HepG2 (cell line): ENCODE results near the gene SPAG9. TPM values are rescaled to one million over a fixed set of nuclear protein-coding genes. Genes with fewer than 3 reads are reported as not detected.
A peak's percentile ranks its signal among the peaks of the same experiment; 100 is the strongest.

Experiments used
- GFI1 ChIP-seq: sonication (generic); formaldehyde crosslinking; IDR thresholded peaks from 2 replicates; pipeline ENCODE4 v1.5.0; 2020; ENCODE audit warnings: missing genetic modification reagents, mild to moderate bottlenecking, borderline replicate concordance
- GTF3A ChIP-seq: sonication (generic); formaldehyde crosslinking; conservative IDR thresholded peaks from 2 replicates; pipeline ENCODE4 v1.4.0; 2020; ENCODE audit warnings: mild to moderate bottlenecking, missing genetic modification reagents
- PAXIP1 ChIP-seq: sonication (generic); formaldehyde crosslinking; conservative IDR thresholded peaks from 2 replicates; pipeline ENCODE4 v1.4.0; 2020; ENCODE audit warnings: mild to moderate bottlenecking, missing genetic modification reagents, moderate library complexity
- SAFB2 ChIP-seq: sonication (generic); formaldehyde crosslinking; IDR thresholded peaks from 2 replicates; pipeline ENCODE4 v1.5.1; 2020; ENCODE audit warnings: missing genetic modification reagents, low read depth, mild to moderate bottlenecking, borderline replicate concordance
- SIX1 ChIP-seq: sonication (generic); formaldehyde crosslinking; IDR thresholded peaks from 2 replicates; pipeline ENCODE4 v1.4.0; 2020; ENCODE audit warnings: missing genetic modification reagents, borderline replicate concordance
- STAG1 ChIP-seq: sonication (generic); formaldehyde crosslinking; IDR thresholded peaks from 2 replicates; pipeline ENCODE4 v1.4.0; 2020; ENCODE audit warnings: missing genetic modification reagents
- TBL1XR1 ChIP-seq: fragments of 150-350 bp; IDR thresholded peaks from 2 replicates; pipeline ENCODE4 v1.6.1; 2014; ENCODE audit warnings: borderline replicate concordance, low read length; ENCODE audit not compliant: partially characterized antibody
- ZFP62 ChIP-seq: sonication (generic); formaldehyde crosslinking; IDR thresholded peaks from 2 replicates; pipeline ENCODE4 v1.4.0; 2020; ENCODE audit warnings: missing genetic modification reagents
- ZIK1 ChIP-seq: sonication (generic); formaldehyde crosslinking; IDR thresholded peaks from 2 replicates; pipeline ENCODE4 v1.5.0; 2020; ENCODE audit warnings: mild to moderate bottlenecking, low read depth, missing genetic modification reagents, borderline replicate concordance
- ZMAT5 ChIP-seq: sonication (generic); formaldehyde crosslinking; IDR thresholded peaks from 2 replicates; pipeline ENCODE4 v1.5.0; 2020; ENCODE audit warnings: mild to moderate bottlenecking, low read depth, missing genetic modification reagents, borderline replicate concordance
- ZNF280B ChIP-seq: sonication (generic); formaldehyde crosslinking; IDR thresholded peaks from 2 replicates; pipeline ENCODE4 v1.5.0; 2020; ENCODE audit warnings: missing genetic modification reagents, mild to moderate bottlenecking, borderline replicate concordance
- ZNF326 ChIP-seq: sonication (generic); formaldehyde crosslinking; IDR thresholded peaks from 2 replicates; pipeline ENCODE4 v1.4.0; 2020; ENCODE audit warnings: missing genetic modification reagents, borderline replicate concordance
- ZNF460 ChIP-seq: sonication (generic); formaldehyde crosslinking; IDR thresholded peaks from 2 replicates; pipeline ENCODE4 v1.5.1; 2020; ENCODE audit warnings: missing genetic modification reagents, mild to moderate bottlenecking, borderline replicate concordance
- ZUFSP ChIP-seq: sonication (generic); formaldehyde crosslinking; IDR thresholded peaks from 2 replicates; pipeline ENCODE4 v1.9.0; 2021; ENCODE audit warnings: missing genetic modification reagents, mild to moderate bottlenecking, borderline replicate concordance
- polyA plus RNA-seq, 8 experiments: library from polyadenylated mRNA; depleted of rRNA in 3 of 8; stranded (reverse) in 7 of 8; unstranded in 1 of 8; fragments of >200 nt; fragmentation: Illumina TruSeq in 4 of 8; extraction: Trizol in 4 of 8; gene quantifications; 2 replicates each; pipeline versions ENCODE4 v1.2.1 to v1.2.3, GENCODE V29; 2011 to 2016; ENCODE audit warnings: low read depth in 4 of 8, missing spikeins in 1 of 8, mixed read lengths in 1 of 8; ENCODE audit not compliant: insufficient read depth in 1 of 8
- total RNA-seq, 5 experiments: library from RNA; depleted of rRNA; stranded (reverse); fragments of >200 nt; fragmentation: Illumina TruSeq; extraction: Trizol; gene quantifications; 2 replicates each; pipeline ENCODE4 v1.2.3, GENCODE V29; 2016; ENCODE audit warnings: low read depth in 1 of 5
- TF ChIP-seq, protein P1 (sequence below): sonication (generic); formaldehyde crosslinking; IDR thresholded peaks from 2 replicates; pipeline ENCODE4 v1.4.0; 2020; ENCODE audit warnings: missing genetic modification reagents
- TF ChIP-seq, protein P2 (sequence below): sonication (generic); formaldehyde crosslinking; IDR thresholded peaks from 2 replicates; pipeline ENCODE4 v1.5.0; 2020; ENCODE audit warnings: mild to moderate bottlenecking, missing genetic modification reagents

Gene SPAG9
- total and polyA plus RNA-seq, 2 of the 13 experiments (the other 11 are each of a cell fraction or from before 2014, with no cell fraction given) = 43.2 to 78.6 TPM

- TF ChIP-seq ZUFSP (no peak), STAG1 (CRISPR knock-in tag) (no peak), GTF3A (CRISPR knock-in tag) (no peak), SAFB2 (no peak; the same call in 1 of the 2 replicates), TBL1XR1 (no peak), ZFP62 (CRISPR knock-in tag) (no peak), ZMAT5 (CRISPR knock-in tag) (no peak), PAXIP1 (CRISPR knock-in tag) (no peak), ZNF460 (CRISPR knock-in tag) (no peak), ZNF280B (CRISPR knock-in tag) (no peak), SIX1 (CRISPR knock-in tag) (no peak), GFI1 (no peak; the same call in 1 of the 2 replicates), ZNF326 (no peak), ZIK1 (CRISPR knock-in tag) (0 out of 2 replicates have a peak, but pooled peaks have one; percentile 5)
- TF ChIP-seq, protein P1, sequence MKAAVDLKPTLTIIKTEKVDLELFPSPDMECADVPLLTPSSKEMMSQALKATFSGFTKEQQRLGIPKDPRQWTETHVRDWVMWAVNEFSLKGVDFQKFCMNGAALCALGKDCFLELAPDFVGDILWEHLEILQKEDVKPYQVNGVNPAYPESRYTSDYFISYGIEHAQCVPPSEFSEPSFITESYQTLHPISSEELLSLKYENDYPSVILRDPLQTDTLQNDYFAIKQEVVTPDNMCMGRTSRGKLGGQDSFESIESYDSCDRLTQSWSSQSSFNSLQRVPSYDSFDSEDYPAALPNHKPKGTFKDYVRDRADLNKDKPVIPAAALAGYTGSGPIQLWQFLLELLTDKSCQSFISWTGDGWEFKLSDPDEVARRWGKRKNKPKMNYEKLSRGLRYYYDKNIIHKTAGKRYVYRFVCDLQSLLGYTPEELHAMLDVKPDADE (CRISPR knock-in tag) = no peak
- TF ChIP-seq, protein P2, sequence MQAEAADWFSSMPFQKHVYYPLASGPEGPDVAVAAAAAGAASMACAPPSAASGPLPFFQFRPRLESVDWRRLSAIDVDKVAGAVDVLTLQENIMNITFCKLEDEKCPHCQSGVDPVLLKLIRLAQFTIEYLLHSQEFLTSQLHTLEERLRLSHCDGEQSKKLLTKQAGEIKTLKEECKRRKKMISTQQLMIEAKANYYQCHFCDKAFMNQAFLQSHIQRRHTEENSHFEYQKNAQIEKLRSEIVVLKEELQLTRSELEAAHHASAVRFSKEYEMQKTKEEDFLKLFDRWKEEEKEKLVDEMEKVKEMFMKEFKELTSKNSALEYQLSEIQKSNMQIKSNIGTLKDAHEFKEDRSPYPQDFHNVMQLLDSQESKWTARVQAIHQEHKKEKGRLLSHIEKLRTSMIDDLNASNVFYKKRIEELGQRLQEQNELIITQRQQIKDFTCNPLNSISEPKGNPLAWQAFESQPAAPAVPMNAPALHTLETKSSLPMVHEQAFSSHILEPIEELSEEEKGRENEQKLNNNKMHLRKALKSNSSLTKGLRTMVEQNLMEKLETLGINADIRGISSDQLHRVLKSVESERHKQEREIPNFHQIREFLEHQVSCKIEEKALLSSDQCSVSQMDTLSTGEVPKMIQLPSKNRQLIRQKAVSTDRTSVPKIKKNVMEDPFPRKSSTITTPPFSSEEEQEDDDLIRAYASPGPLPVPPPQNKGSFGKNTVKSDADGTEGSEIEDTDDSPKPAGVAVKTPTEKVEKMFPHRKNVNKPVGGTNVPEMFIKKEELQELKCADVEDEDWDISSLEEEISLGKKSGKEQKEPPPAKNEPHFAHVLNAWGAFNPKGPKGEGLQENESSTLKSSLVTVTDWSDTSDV (CRISPR knock-in tag) = no peak
Measured at GRCh38 chr17:51120739-51121619, at the start of gene SPAG9 (continued).
